Activated naive CD4-positive, alpha-beta T cell treated with anti-CD3 and anti-CD28 coated beads, Interleukin-2, amount 10 ng/mL, durations not matched to agents 7 days and 5 days (primary cell): ENCODE measurements around the gene MFAP2.

Experiments used
- CTCF ChIA-PET: fragments of 350-600 bp; sonication (Branson Sonifier 250); formaldehyde crosslinking; loops from one replicate; lab custom pipeline; 2021; ENCODE audit warnings: antibody characterized with exemption; lab: Charles Lee
- DNase-seq: peaks from one replicate; pipeline ENCODE4 v3.0.0-alpha.2; 2020
- H3K27ac Mint-ChIP-seq: one replicate; pipeline ENCODE4 v1.8.0; 2021; ENCODE audit warnings: mild to moderate bottlenecking, moderate library complexity, mixed read lengths
- H3K27me3 Mint-ChIP-seq: one replicate; pipeline ENCODE4 v1.8.0; 2021; ENCODE audit warnings: mild to moderate bottlenecking, mixed read lengths
- H3K36me3 Mint-ChIP-seq: one replicate; pipeline ENCODE4 v1.8.0; 2021; ENCODE audit warnings: mixed read lengths
- H3K4me1 Mint-ChIP-seq: one replicate; pipeline ENCODE4 v1.8.0; 2021; ENCODE audit warnings: mixed read lengths
- H3K4me3 Mint-ChIP-seq: one replicate; pipeline ENCODE4 v1.8.0; 2021; ENCODE audit warnings: mild to moderate bottlenecking, moderate library complexity, mixed read lengths
- H3K9me3 Mint-ChIP-seq: one replicate; pipeline ENCODE4 v1.8.0; 2021; ENCODE audit warnings: mixed read lengths

MFAP2 gene

DNA sequence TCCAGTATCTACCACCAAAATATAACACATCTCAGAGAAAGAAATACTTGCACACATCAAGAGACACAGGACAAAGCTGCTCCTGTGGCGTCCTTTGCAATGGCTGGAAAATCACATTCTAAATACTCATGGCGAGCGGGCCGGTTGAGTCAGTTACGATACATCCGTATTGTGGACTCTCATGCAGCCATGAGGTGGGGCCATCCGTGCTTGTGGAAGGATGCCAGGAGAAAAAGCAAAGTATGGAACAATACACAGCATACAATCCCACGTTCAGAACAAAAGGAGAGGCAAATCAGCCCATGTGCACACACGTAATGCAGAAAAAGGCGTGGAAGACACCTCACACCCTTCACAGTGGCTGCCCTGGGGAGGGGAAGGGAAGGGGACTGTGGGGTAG is 18.2 kb upstream of the MFAP2 start:
- CTCF ChIA-PET, result no interaction called here
- Mint-ChIP-seq H3K36me3 (peaks cover 21% of the 10 kb centered on the region), H3K27me3 (no peaks in the 10 kb centered on the region), H3K9me3 (no peaks in the 10 kb centered on the region), H3K27ac (no peak overlapping the region), H3K4me3 (no peak overlapping the region), H3K4me1 (no peaks in the 10 kb centered on the region)
- no peak for DNase-seq

DNA sequence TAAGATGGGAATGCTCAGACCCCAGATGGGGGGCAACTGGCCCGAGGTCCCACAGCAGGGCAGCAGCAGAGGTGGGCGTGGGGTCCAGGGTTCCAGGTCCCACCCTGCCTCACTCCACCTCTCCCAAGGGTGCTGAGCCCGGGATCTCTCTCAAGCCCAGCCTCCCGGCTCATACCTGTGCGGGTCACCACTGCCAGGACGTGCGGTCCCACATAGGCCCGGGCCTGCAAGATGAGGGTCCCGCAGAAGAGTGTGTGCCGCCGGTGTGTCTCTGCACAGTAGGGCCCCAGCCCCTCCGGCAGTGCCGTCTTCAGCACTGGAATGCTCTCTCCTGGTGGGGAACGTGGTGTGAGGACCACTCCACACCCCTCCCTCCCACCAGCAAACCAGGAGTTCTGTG is 16.4 kb upstream of the MFAP2 start:
- Mint-ChIP-seq H3K36me3 (peaks cover 19% of the 10 kb centered on the region), H3K9me3 (no peaks in the 10 kb centered on the region), H3K4me3 (no peak overlapping the region), H3K27ac (no peak overlapping the region), H3K27me3 (no peaks in the 10 kb centered on the region), H3K4me1 (no peaks in the 10 kb centered on the region)
- CTCF ChIA-PET, result no interaction called here
- no peak for DNase-seq

DNA sequence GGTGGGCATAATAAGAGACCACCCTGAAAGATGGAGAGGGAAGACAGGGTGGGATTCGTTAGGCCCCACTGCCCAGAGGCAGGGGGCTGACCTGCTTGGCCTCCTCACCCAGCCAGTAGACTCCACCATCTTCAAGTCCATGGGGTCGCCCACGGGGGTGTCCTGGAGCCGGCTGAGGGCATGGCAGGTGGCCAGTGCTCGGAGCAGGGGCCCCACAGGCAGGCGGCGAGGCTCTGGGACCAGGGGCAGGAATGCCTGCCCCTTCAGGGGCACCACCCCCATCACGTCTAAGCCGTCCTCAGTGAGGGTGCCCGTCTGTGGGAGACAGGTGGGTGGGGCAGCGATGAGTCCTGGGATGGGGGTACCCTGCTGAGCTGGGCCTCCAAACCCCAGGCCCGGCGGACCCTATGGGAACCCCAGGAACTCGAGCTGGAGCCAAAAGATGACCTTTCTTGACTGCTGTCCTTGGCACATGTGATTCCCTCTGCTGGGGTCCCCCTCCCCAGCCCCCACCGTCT is 13.2 kb upstream of the MFAP2 start:
- Mint-ChIP-seq H3K9me3 (no peaks in the 10 kb centered on the region), H3K4me3 (no peak overlapping the region), H3K27me3 (no peaks in the 10 kb centered on the region), H3K27ac (no peak overlapping the region), H3K4me1 (no peaks in the 10 kb centered on the region), H3K36me3 (peaks cover 15% of the 10 kb centered on the region)
- CTCF ChIA-PET, result interaction anchor here (1.0 to 1.6 kb wide), 2 partner anchors 12 to 28 kb away, joined by 3 to 4 read pairs; no protein-coding TSS in a partner anchor
- DNase-seq, result no peak

DNA sequence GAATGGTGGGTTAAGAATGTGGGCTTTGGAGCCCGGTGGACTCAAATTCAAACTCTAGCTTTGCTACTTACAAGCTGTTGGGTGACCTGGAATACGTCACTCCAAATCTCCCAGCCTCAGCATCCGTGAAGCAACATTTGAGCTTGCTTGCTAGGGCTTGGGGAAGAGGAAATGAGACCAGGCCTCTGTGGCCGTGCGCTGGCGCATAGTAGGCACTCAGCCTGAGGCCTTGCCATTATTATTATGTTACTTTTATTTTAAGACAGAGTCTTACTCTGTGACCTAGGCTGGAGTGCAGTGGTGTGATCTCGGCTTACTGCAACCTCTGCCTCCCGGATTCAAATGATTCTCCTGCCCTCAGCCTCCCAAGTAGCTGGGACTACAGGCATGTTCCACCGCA is 12.3 kb upstream of the MFAP2 start:
- CTCF ChIA-PET, result interaction anchor here (1.0 to 1.6 kb wide), 2 partner anchors 11 to 27 kb away, joined by 3 to 4 read pairs; no protein-coding TSS in a partner anchor
- Mint-ChIP-seq H3K27ac (no peak overlapping the region), H3K9me3 (no peaks in the 10 kb centered on the region), H3K4me1 (no peaks in the 10 kb centered on the region), H3K36me3 (peaks cover 12% of the 10 kb centered on the region), H3K4me3 (no peak overlapping the region), H3K27me3 (no peaks in the 10 kb centered on the region)
- no peak for DNase-seq

DNA sequence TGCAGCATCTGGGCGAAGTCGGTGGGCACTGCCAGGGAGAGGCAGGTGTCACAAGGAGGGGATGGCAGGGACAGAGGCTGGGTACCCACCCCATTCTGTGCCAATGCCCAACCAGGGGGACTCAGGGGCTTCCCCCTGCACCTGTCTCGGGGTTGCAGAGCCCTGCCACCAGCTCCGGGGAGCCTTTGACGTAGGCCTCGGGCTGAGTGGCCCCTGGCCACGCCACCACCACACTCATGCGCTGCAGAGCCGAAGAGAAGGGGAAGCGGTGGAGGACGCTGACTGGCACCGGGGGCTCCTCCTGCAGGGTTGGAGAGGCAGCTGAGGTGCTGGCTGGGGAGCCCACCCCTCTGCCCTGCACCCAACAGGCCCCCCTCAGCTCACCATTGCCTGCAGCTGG is 11.7 kb upstream of the MFAP2 start:
- CTCF ChIA-PET, result interaction anchor here (1.6 kb wide), 1 partner anchor 10 kb away, joined by 4 read pairs; no protein-coding TSS in a partner anchor

DNA sequence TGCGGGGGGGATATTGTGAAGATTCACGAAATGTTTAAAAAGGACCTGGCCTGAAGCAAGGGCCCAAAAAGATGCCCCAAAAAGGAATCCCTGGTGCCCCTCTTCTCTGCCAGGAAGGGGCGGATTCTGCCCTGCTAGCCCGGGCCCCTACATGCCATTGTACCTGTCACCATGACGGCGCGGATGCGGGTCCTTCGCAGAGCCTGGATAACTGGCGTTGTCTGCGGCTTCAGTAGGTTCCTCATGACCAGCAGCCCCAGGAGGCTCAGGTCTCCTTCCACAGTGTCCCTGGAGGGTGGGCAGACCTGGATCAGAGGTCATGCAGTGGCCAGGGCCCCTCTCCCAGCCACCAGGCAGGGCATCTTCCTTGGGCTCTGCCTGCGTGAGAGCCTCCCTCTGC is 11.2 kb upstream of the MFAP2 start:
- no peak for DNase-seq
- no peaks in the 10 kb centered on the region for H3K27me3 Mint-ChIP-seq
- H3K4me1 Mint-ChIP-seq, result no peaks in the 10 kb centered on the region
- CTCF ChIA-PET, result no interaction called here
- H3K27ac Mint-ChIP-seq, result no peak overlapping the region
- H3K36me3 Mint-ChIP-seq, result peaks cover 12% of the 10 kb centered on the region
- no peaks in the 10 kb centered on the region for H3K9me3 Mint-ChIP-seq
- no peak overlapping the region for H3K4me3 Mint-ChIP-seq

More for the DNA sequence above, 11.7 kb upstream of the MFAP2 start:
- Mint-ChIP-seq H3K36me3 (peaks cover 12% of the 10 kb centered on the region), H3K4me1 (no peaks in the 10 kb centered on the region), H3K27me3 (no peaks in the 10 kb centered on the region), H3K9me3 (no peaks in the 10 kb centered on the region), H3K4me3 (no peak overlapping the region), H3K27ac (no peak overlapping the region)
- no peak for DNase-seq

DNA sequence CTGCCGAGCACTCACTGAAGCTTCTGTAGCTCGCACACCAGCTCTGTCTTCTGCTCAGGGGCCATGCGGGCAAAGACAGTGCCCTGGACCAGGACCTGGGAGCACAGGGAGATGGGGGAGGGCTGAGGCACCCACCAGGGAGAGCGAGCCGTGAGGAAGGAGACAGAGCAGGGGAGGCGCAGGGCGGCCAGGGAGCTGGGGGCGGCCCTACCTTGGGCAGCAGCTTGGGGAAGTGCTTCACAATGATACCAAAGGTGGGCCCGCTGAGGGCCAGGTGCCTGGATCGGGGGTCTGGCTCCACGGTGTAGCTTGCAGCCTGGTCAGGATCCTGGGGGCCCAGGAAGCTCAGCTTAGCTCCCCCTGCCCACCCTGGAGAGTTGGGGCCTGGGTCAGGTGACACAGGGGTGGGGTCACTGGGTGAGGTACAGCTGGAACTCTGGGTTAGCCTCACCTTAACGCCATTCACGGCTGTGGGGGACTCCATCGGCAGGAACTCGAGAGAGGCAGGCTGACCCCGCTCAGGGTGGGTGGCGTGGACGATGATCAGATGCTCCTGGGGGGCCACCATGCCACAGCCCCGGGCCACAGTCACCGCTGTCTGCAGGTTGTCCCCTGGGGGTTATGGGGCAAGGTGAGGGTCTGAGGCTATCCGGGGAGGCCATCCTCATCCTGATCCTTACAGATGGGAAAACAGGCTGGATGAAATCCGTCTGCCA is 9.4 kb upstream of the MFAP2 start:
- no peaks in the 10 kb centered on the region for H3K9me3 Mint-ChIP-seq
- no peak overlapping the region for H3K27ac Mint-ChIP-seq
- H3K4me3 Mint-ChIP-seq, result no peak overlapping the region
- DNase-seq, result no peak
- no peaks in the 10 kb centered on the region for H3K27me3 Mint-ChIP-seq
- CTCF ChIA-PET, result no interaction called here
- H3K36me3 Mint-ChIP-seq, result peaks cover 9% of the 10 kb centered on the region
- H3K4me1 Mint-ChIP-seq, result no peaks in the 10 kb centered on the region

DNA sequence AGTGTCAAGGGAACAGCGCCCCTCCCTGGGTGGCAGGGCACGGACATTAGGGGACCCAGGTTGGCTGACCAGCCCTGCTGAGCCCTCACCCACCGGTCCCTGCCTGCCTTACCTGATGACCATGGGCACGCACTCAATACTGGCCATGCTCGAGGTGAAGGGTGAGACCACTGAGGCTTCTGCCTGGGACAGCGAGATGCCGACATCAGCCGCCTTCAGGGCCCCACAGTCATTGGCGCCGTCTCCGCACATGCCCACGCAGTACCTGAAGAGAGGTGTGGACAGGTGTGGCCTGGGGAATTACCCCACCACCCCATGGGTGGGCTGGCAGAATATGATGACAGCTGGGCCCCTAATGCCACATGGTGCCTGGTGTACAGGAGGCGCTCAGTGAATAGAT is 7.8 kb upstream of the MFAP2 start:
- Mint-ChIP-seq H3K4me3 (no peak overlapping the region), H3K36me3 (peaks cover 8% of the 10 kb centered on the region), H3K9me3 (no peaks in the 10 kb centered on the region), H3K27me3 (peaks cover 7% of the 10 kb centered on the region), H3K27ac (no peak overlapping the region), H3K4me1 (no peaks in the 10 kb centered on the region)
- CTCF ChIA-PET, result no interaction called here
- DNase-seq, result no peak

DNA sequence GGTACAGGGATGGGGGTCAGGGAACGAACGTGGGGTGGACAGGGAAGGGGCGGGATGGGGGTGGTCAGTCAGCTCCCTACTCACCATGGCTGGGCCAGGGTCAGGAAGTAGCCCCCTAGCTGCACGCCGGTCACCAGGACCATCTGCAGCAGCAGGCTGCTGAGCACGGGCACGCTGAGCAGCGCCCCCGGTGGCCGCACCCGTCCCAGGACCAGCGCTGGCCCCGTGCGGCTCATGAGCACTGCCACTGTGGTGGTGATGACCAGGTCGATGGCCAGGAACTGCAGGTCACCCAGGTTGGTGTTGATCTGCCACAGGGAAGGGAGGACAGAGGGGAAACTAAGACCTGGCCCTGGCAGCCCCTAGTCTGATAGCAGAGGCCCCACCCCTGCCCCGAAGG is 6.5 kb upstream of the MFAP2 start:
- Mint-ChIP-seq H3K27me3 (peaks cover 19% of the 10 kb centered on the region), H3K4me1 (no peaks in the 10 kb centered on the region), H3K4me3 (no peak overlapping the region), H3K36me3 (peaks cover 8% of the 10 kb centered on the region), H3K9me3 (no peaks in the 10 kb centered on the region), H3K27ac (no peak overlapping the region)
- DNase-seq, result no peak
- CTCF ChIA-PET, result interaction anchor here (1.0 kb wide), 1 partner anchor 12 kb away, joined by 3 read pairs; no protein-coding TSS in a partner anchor

DNA sequence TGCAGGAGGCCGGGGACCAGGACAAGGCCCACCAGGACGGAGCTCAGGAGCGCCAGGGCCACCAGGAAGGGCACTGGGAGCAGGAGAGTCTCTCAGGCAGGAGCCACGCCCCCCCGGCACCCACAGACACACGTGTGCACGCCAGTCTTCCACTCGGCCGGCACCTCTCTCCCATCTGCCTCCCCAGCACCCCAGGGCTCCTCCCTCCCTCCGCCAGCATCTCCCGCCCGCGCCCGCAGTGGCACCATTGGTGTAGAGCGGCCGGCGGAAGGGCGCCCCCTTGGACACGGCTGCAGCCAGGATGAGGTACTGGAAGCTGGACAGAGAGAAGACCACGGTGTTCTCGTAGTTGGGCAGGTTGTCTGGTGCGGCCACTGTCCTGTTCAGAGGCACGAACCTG is 6.1 kb upstream of the MFAP2 start:
- Mint-ChIP-seq H3K27me3 (peaks cover 23% of the 10 kb centered on the region), H3K4me1 (no peaks in the 10 kb centered on the region), H3K4me3 (no peak overlapping the region), H3K27ac (no peak overlapping the region), H3K9me3 (no peaks in the 10 kb centered on the region), H3K36me3 (peaks cover 8% of the 10 kb centered on the region)
- CTCF ChIA-PET, result interaction anchor here (1.0 kb wide), 1 partner anchor 12 kb away, joined by 3 read pairs; no protein-coding TSS in a partner anchor
- no peak for DNase-seq

DNA sequence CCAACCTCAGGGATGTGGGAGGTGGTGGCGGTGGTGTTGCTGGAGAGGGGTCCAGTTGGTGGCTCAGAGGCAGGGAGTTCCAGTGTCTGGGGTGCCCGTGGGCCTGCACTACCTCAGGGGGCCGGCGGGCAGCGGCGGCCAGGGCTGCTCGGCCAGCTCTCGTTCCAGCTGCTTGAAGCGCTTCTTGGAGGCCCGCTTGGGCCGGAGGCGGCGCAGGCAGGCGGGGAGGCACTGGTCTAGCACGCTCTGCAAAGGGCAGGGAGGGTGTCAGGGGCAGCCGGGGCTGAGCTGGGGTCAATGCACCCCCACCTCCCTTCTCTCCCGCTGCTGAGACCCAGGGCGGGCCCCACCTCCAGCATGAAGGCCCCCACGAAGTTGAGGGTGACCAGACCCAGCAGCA is 5.7 kb upstream of the MFAP2 start:
- no peaks in the 10 kb centered on the region for H3K9me3 Mint-ChIP-seq
- H3K4me3 Mint-ChIP-seq, result no peak overlapping the region
- H3K27ac Mint-ChIP-seq, result no peak overlapping the region
- peaks cover 3% of the 10 kb centered on the region for H3K4me1 Mint-ChIP-seq
- peaks cover 28% of the 10 kb centered on the region for H3K27me3 Mint-ChIP-seq
- DNase-seq, result no peak
- CTCF ChIA-PET, result interaction anchor here (1.0 kb wide), 1 partner anchor 11 kb away, joined by 3 read pairs; no protein-coding TSS in a partner anchor
- H3K36me3 Mint-ChIP-seq, result peaks cover 7% of the 10 kb centered on the region

DNA sequence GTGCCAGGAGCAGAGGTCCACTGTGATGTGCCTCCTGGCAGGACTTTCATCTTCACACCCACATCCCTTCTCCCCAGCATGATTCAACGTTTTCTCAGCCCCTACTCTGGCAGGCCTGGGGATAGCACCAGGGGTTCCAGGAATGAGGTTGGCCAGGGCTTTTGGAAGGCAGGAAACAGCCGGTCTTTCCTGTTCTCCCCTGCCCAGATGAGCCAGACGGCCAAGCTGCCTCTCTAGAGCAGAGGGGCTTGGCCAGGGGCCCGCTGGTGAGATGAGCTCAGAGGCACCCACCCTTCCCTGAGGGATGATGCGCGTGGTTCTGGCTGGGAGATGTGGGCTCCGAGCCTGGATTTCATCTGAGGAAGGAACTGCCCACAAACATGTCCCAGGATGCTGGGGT is 4.3 kb upstream of the MFAP2 start:
- peaks cover 42% of the 10 kb centered on the region for H3K27me3 Mint-ChIP-seq
- H3K27ac Mint-ChIP-seq, result no peak overlapping the region
- CTCF ChIA-PET, result no interaction called here

DNA sequence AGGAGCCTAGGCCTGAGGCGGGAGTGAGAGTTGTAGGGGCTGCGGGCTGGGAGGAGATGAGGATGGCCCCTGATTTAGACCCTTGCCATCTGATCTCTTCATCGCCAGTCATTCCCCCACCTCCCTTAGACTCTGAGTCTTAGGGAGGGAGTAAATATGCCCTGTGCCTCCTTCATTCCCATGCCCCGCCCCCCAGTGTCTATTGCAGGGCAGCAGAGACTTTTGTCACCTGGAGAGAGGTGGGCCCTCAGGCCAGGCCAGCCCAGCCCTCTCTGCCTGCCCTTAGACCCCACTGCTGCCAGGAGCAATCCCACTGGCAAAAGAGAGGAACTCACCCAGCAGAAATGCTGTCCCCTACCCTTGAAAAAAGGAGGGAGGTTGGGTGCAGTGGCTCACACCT is 3.2 kb upstream of the MFAP2 start:
- Mint-ChIP-seq H3K4me3 (no peak overlapping the region), H3K27ac (no peak overlapping the region), H3K27me3 (peaks cover 52% of the 10 kb centered on the region), H3K36me3 (peaks cover 7% of the 10 kb centered on the region), H3K9me3 (no peaks in the 10 kb centered on the region), H3K4me1 (peaks cover 9% of the 10 kb centered on the region)
- DNase-seq, result no peak
- CTCF ChIA-PET, result interaction anchor here (0.6 kb wide), 1 partner anchor 64 kb away, joined by 3 read pairs; no protein-coding TSS in a partner anchor

More for the DNA sequence above, 4.3 kb upstream of the MFAP2 start:
- peaks cover 9% of the 10 kb centered on the region for H3K4me1 Mint-ChIP-seq
- no peak for DNase-seq
- H3K36me3 Mint-ChIP-seq, result peaks cover 7% of the 10 kb centered on the region
- H3K9me3 Mint-ChIP-seq, result no peaks in the 10 kb centered on the region
- no peak overlapping the region for H3K4me3 Mint-ChIP-seq

DNA sequence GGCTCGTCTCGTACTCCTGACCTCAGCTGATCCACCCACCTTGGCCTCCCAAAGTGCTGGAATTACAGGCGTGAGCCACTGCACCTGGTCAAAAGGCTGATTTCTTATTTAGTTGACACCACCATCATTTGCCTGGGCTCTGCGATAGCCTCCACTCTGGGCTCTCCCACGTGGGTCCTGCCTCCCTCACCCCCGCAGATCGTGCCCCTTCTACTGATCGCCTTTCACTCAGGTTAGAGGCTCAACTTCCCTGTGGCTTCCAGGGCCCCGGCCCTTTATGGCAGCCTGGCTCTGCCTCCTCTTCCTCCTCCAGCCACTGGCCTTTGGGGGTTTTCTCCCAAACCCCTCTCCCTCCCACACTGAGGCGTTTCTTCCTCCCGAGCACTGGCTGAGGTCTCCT is 2.5 kb upstream of the MFAP2 start:
- H3K9me3 Mint-ChIP-seq, result no peaks in the 10 kb centered on the region
- H3K27ac Mint-ChIP-seq, result no peak overlapping the region
- no peak overlapping the region for H3K4me3 Mint-ChIP-seq
- peaks cover 9% of the 10 kb centered on the region for H3K4me1 Mint-ChIP-seq
- H3K27me3 Mint-ChIP-seq, result peaks cover 60% of the 10 kb centered on the region
- CTCF ChIA-PET, result interaction anchor here (0.6 kb wide), 1 partner anchor 65 kb away, joined by 3 read pairs; no protein-coding TSS in a partner anchor
- no peak for DNase-seq
- peaks cover 7% of the 10 kb centered on the region for H3K36me3 Mint-ChIP-seq
